GM19372 (cell line): ENCODE results near the gene GAS7.

Source experiments
- ATAC-seq: cut with Tn5 transposase; IDR thresholded peaks from one replicate; pipeline ENCODE4 v1.9.1; 2021; ENCODE audit warnings: mild to moderate bottlenecking, low read depth, moderate library complexity; ENCODE audit not compliant: unreplicated experiment

GAS7 gene

GRCh38 chr17:9994761-9995160 is 203.6 kb downstream of the GAS7 start:
- no peak for ATAC-seq

GRCh38 chr17:9991796-9992195 is 206.6 kb downstream of the GAS7 start:
- ATAC-seq, result no peak

- no peak for ATAC-seq
These were observed 207.1 kb downstream of the GAS7 start for GRCh38 chr17:9991351-9991750.

- ATAC-seq, result no peak
These were observed 210.4 kb downstream of the GAS7 start for GRCh38 chr17:9987779-9988585.

- ATAC-seq, result no peak
These were observed 211.5 kb downstream of the GAS7 start for GRCh38 chr17:9986754-9987382.

- no peak for ATAC-seq
These were observed 212.8 kb downstream of the GAS7 start for GRCh38 chr17:9985646-9986045.

GRCh38 chr17:9984768-9985167 is 213.6 kb downstream of the GAS7 start:
- no peak for ATAC-seq

GRCh38 chr17:9982159-9982558 is 216.2 kb downstream of the GAS7 start:
- no peak for ATAC-seq

- ATAC-seq, result no peak
These were observed 217.0 kb downstream of the GAS7 start for GRCh38 chr17:9981344-9981915.

- no peak for ATAC-seq
These were observed 218.9 kb downstream of the GAS7 start for GRCh38 chr17:9979463-9979995.

- no peak for ATAC-seq
These were observed 221.2 kb downstream of the GAS7 start for GRCh38 chr17:9977180-9977575.

GRCh38 chr17:9976283-9977179 is 221.9 kb downstream of the GAS7 start:
- no peak for ATAC-seq

GRCh38 chr17:9974448-9975381 is 223.7 kb downstream of the GAS7 start:
- ATAC-seq, result no peak

GRCh38 chr17:9973669-9974447 is 224.5 kb downstream of the GAS7 start:
- ATAC-seq, result no peak

- no peak for ATAC-seq
These were observed 226.4 kb downstream of the GAS7 start for GRCh38 chr17:9971991-9972390.

GRCh38 chr17:9969301-9969935 is 229.0 kb downstream of the GAS7 start:
- no peak for ATAC-seq

- ATAC-seq, result no peak
These were observed 229.5 kb downstream of the GAS7 start for GRCh38 chr17:9968881-9969280.

- ATAC-seq, result no peak
These were observed 230.4 kb downstream of the GAS7 start for GRCh38 chr17:9968008-9968407.
